Measurements from ENCODE around the gene COG5.

DNA sequence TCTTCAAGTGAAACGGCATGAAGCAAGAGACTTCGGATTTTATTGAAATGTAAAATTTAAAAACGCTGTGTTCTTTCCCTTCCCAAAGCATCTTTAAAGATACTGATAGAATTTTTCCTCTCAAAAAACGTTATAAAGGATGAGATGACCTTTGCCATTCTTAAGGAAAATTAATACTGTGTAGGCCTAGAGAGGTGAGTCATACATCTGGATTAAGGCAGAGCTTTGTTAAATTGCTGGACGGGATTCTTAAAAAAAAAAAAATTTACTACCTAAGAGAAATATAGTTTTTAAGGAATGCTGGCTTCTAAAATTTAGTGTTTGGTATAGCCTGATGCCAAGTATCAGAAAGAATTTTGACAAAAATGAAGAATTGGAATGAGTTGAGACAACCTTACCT is 401.2 kb downstream of the COG5 start:
- TF ChIP-seq, protein P1, sequence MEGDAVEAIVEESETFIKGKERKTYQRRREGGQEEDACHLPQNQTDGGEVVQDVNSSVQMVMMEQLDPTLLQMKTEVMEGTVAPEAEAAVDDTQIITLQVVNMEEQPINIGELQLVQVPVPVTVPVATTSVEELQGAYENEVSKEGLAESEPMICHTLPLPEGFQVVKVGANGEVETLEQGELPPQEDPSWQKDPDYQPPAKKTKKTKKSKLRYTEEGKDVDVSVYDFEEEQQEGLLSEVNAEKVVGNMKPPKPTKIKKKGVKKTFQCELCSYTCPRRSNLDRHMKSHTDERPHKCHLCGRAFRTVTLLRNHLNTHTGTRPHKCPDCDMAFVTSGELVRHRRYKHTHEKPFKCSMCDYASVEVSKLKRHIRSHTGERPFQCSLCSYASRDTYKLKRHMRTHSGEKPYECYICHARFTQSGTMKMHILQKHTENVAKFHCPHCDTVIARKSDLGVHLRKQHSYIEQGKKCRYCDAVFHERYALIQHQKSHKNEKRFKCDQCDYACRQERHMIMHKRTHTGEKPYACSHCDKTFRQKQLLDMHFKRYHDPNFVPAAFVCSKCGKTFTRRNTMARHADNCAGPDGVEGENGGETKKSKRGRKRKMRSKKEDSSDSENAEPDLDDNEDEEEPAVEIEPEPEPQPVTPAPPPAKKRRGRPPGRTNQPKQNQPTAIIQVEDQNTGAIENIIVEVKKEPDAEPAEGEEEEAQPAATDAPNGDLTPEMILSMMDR (conservative IDR thresholded peaks at IDR 0.05; ENCODE audit: low read depth in 2 of 2), result no peak
- TF ChIP-seq, protein P2, sequence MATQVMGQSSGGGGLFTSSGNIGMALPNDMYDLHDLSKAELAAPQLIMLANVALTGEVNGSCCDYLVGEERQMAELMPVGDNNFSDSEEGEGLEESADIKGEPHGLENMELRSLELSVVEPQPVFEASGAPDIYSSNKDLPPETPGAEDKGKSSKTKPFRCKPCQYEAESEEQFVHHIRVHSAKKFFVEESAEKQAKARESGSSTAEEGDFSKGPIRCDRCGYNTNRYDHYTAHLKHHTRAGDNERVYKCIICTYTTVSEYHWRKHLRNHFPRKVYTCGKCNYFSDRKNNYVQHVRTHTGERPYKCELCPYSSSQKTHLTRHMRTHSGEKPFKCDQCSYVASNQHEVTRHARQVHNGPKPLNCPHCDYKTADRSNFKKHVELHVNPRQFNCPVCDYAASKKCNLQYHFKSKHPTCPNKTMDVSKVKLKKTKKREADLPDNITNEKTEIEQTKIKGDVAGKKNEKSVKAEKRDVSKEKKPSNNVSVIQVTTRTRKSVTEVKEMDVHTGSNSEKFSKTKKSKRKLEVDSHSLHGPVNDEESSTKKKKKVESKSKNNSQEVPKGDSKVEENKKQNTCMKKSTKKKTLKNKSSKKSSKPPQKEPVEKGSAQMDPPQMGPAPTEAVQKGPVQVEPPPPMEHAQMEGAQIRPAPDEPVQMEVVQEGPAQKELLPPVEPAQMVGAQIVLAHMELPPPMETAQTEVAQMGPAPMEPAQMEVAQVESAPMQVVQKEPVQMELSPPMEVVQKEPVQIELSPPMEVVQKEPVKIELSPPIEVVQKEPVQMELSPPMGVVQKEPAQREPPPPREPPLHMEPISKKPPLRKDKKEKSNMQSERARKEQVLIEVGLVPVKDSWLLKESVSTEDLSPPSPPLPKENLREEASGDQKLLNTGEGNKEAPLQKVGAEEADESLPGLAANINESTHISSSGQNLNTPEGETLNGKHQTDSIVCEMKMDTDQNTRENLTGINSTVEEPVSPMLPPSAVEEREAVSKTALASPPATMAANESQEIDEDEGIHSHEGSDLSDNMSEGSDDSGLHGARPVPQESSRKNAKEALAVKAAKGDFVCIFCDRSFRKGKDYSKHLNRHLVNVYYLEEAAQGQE (IDR thresholded peaks at IDR 0.05; ENCODE audit: unreplicated experiment), result no peak
- no peak for TF ChIP-seq EZH2 (IDR thresholded peaks at IDR 0.05; ENCODE audit: low read depth, unreplicated experiment)
- no peak for TF ChIP-seq JUNB (IDR thresholded peaks at IDR 0.05; ENCODE audit: unreplicated experiment)
- TF ChIP-seq POLR2AphosphoS5 (IDR thresholded peaks at IDR 0.05; ENCODE audit: low read depth), result no peak
- TF ChIP-seq, protein P3, sequence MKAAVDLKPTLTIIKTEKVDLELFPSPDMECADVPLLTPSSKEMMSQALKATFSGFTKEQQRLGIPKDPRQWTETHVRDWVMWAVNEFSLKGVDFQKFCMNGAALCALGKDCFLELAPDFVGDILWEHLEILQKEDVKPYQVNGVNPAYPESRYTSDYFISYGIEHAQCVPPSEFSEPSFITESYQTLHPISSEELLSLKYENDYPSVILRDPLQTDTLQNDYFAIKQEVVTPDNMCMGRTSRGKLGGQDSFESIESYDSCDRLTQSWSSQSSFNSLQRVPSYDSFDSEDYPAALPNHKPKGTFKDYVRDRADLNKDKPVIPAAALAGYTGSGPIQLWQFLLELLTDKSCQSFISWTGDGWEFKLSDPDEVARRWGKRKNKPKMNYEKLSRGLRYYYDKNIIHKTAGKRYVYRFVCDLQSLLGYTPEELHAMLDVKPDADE (IDR thresholded peaks at IDR 0.05), result no peak
- no peak for TF ChIP-seq NANOG (IDR thresholded peaks at IDR 0.05; ENCODE audit: borderline replicate concordance)
- TF ChIP-seq ZNF331 (CRISPR knock-in tag; IDR thresholded peaks at IDR 0.05; ENCODE audit: low read depth), result no peak
- TF ChIP-seq EZH2phosphoT487 (IDR thresholded peaks at IDR 0.05; ENCODE audit: unreplicated experiment), result no peak
- TF ChIP-seq, protein P4, sequence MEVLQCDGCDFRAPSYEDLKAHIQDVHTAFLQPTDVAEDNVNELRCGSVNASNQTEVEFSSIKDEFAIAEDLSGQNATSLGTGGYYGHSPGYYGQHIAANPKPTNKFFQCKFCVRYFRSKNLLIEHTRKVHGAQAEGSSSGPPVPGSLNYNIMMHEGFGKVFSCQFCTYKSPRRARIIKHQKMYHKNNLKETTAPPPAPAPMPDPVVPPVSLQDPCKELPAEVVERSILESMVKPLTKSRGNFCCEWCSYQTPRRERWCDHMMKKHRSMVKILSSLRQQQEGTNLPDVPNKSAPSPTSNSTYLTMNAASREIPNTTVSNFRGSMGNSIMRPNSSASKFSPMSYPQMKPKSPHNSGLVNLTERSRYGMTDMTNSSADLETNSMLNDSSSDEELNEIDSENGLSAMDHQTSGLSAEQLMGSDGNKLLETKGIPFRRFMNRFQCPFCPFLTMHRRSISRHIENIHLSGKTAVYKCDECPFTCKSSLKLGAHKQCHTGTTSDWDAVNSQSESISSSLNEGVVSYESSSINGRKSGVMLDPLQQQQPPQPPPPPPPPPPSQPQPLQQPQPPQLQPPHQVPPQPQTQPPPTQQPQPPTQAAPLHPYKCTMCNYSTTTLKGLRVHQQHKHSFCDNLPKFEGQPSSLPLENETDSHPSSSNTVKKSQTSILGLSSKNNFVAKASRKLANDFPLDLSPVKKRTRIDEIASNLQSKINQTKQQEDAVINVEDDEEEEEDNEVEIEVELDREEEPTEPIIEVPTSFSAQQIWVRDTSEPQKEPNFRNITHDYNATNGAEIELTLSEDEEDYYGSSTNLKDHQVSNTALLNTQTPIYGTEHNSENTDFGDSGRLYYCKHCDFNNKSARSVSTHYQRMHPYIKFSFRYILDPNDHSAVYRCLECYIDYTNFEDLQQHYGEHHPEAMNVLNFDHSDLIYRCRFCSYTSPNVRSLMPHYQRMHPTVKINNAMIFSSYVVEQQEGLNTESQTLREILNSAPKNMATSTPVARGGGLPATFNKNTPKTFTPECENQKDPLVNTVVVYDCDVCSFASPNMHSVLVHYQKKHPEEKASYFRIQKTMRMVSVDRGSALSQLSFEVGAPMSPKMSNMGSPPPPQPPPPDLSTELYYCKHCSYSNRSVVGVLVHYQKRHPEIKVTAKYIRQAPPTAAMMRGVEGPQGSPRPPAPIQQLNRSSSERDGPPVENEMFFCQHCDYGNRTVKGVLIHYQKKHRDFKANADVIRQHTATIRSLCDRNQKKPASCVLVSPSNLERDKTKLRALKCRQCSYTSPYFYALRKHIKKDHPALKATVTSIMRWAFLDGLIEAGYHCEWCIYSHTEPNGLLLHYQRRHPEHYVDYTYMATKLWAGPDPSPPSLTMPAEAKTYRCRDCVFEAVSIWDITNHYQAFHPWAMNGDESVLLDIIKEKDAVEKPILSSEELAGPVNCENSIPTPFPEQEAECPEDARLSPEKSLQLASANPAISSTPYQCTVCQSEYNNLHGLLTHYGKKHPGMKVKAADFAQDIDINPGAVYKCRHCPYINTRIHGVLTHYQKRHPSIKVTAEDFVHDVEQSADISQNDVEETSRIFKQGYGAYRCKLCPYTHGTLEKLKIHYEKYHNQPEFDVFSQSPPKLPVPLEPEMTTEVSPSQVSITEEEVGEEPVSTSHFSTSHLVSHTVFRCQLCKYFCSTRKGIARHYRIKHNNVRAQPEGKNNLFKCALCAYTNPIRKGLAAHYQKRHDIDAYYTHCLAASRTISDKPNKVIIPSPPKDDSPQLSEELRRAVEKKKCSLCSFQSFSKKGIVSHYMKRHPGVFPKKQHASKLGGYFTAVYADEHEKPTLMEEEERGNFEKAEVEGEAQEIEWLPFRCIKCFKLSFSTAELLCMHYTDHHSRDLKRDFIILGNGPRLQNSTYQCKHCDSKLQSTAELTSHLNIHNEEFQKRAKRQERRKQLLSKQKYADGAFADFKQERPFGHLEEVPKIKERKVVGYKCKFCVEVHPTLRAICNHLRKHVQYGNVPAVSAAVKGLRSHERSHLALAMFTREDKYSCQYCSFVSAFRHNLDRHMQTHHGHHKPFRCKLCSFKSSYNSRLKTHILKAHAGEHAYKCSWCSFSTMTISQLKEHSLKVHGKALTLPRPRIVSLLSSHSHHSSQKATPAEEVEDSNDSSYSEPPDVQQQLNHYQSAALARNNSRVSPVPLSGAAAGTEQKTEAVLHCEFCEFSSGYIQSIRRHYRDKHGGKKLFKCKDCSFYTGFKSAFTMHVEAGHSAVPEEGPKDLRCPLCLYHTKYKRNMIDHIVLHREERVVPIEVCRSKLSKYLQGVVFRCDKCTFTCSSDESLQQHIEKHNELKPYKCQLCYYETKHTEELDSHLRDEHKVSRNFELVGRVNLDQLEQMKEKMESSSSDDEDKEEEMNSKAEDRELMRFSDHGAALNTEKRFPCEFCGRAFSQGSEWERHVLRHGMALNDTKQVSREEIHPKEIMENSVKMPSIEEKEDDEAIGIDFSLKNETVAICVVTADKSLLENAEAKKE (CRISPR knock-in tag; IDR thresholded peaks at IDR 0.05), result no peak
- TF ChIP-seq STAT1 (IDR thresholded peaks at IDR 0.05; ENCODE audit: unreplicated experiment), result no peak
- no peak for TF ChIP-seq CREB1 (CRISPR knock-in tag; IDR thresholded peaks at IDR 0.05; ENCODE audit: low read depth)
